CD1c-positive myeloid dendritic cell (primary cell): ENCODE data around the gene RNF169.
"Not testable (repeated sequence)": the region's sequence is repeated elsewhere in the genome, so short reads cannot be mapped to it uniquely, and the experiment has no call there.

Experiments
- DNase-seq: peaks from one replicate; pipeline ENCODE4 v3.0.0-alpha.2; 2016; ENCODE audit errors: extremely low spot score

RNF169 gene

GRCh38 chr11:74730571-74731260 is 17.9 kb upstream of the RNF169 start:
- DNase-seq = no peak

- DNase-seq = no peak
These were observed 17.2 kb upstream of the RNF169 start, which contains the start of gene CHRDL2 for GRCh38 chr11:74731301-74732094. TSS of gene CHRDL2 (minus strand) at chr11:74731426. CDS start at chr11:74730888, 538 bp downstream.

- DNase-seq = no peak
These were observed 14.1 kb upstream of the RNF169 start for GRCh38 chr11:74734559-74734925.

- DNase-seq = peak; percentile 43
These were observed 13.2 kb upstream of the RNF169 start for GRCh38 chr11:74735365-74735928.

GRCh38 chr11:74736031-74736430 is 12.6 kb upstream of the RNF169 start:
- DNase-seq = no peak

- DNase-seq = peak; percentile 75
These were observed 8.9 kb upstream of the RNF169 start for GRCh38 chr11:74739546-74740270.

- DNase-seq = no peak
These were observed 6.6 kb upstream of the RNF169 start for GRCh38 chr11:74742070-74742469.

- DNase-seq = no peak
These were observed 5.0 kb upstream of the RNF169 start for GRCh38 chr11:74743640-74744039.

- DNase-seq = no peak
These were observed 4.4 kb upstream of the RNF169 start for GRCh38 chr11:74744277-74744676.

- DNase-seq = no peak
These were observed 1.8 kb upstream of the RNF169 start for GRCh38 chr11:74746868-74747267.

GRCh38 chr11:74749127-74749964 is 697 bp downstream of the RNF169 start:
- DNase-seq = peak; percentile 83

GRCh38 chr11:74749965-74750296 is 1.3 kb downstream of the RNF169 start:
- no peak for DNase-seq

GRCh38 chr11:74750598-74750997 is 1.9 kb downstream of the RNF169 start:
- not testable (repeated sequence) for DNase-seq

GRCh38 chr11:74751303-74751702 is 2.7 kb downstream of the RNF169 start:
- DNase-seq = peak; percentile 27

GRCh38 chr11:74754507-74755252 is 6.0 kb downstream of the RNF169 start:
- DNase-seq = peak; percentile 47

- no peak for DNase-seq
These were observed 6.8 kb downstream of the RNF169 start for GRCh38 chr11:74755395-74755995.

GRCh38 chr11:74756571-74756970 is 7.9 kb downstream of the RNF169 start:
- no peak for DNase-seq

- DNase-seq = no peak
These were observed 18.3 kb downstream of the RNF169 start for GRCh38 chr11:74766905-74767304.

GRCh38 chr11:74768172-74768651 is 19.6 kb downstream of the RNF169 start:
- DNase-seq = not testable (repeated sequence)
